Measurements from ENCODE around the gene SKIL.

SKIL gene

DNA sequence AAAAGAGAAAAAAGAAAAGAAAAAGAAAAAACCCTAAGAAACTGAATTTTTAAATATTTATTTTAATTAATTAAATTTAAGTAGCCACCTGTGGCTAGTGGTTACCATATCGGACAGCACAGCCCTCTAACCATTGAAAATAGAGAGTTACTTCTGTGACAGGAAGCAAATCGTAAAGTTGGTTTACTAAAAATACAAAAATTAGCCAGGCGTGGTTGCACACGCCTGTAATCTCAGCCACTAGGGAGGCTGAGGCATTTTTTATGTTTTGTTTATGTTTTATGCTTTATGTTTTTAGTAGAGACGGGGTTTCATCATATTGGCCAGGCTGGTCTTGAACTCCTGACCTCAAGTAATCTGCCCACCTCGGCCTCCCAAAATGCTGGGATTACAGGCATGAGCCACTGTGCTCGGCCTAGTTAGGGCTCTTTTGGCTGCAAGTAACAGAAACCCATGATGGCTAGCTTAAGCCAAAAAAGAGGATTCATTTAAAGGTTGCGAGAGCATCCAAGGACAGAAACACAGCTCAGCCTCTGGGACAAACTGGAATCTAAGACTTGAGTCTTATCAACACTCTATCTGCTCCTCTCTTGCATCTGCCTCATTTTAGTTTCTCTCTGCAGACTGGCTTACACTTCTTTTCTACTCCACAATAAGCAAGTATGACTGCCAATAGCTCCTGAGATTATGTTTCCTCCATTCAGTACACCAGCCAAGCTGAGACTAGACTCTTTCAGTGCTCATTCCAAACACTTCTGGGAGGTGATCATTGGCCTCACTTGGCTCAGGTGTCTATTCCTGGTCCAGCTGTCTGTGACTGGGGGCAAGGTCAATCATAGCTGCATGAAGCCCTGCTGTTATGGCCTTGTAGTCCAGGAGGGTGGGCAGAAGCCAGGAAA is 6.8 kb upstream of the SKIL start:
- no peak for DNase-seq

- no peak for DNase-seq
Measured at GRCh38 chr3:170352936-170353335, 4.6 kb upstream of the SKIL start.

DNA sequence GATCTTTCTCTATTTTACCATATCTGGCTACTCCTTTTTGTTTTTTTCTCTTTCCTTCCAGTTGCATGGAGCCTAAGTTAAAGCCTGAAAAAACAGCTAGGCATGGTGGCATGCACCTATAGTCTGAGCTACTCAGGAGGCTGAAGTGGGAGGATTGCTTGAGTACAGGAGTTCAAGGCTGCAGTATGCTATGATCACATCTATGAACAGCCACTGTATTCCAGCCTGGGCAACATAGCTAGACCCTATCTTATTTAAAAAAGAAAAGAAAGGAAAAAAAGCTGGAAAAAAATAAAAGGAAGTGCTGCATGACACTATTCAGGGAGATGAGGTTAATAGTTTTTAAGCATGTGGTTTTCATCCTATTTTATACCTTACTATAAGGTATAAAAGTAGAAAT is 4.0 kb upstream of the SKIL start:
- no peak for DNase-seq

- no peak for DNase-seq
Measured at GRCh38 chr3:170354760-170355159, 2.8 kb upstream of the SKIL start.

GRCh38 chr3:170355738-170356595 is 1.5 kb upstream of the SKIL start:
- DNase-seq, result no peak

GRCh38 chr3:170356596-170357175 is 829 bp upstream of the SKIL start:
- no peak for DNase-seq

GRCh38 chr3:170358042-170359010 is 811 bp downstream of the SKIL start:
- no peak for DNase-seq

DNA sequence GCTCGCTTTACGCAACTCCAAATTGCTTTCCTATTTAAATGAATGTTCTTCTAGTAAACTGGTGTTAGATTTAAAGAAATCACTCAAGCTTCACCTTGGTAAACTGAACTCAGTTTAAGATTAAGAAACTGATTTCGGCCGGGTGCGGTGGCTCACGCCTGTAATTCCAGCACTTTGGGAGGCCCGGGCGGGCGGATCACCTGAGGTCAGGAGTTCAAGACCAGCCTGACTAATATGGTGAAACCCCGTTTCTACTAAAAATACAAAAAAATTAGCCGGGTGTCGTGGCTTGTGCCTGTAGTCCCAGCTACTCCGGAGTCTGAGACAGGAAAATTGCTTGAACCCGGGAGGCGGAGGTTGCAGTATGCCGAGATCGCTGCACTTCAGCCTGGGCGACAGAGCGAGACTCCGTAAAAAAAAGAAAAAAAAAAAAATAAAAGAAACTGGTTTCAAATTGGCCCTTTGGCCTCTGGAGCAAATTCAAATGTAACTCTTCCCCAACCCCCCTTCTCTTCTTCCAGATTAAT is 1.7 kb downstream of the SKIL start:
- no peak for DNase-seq

DNA sequence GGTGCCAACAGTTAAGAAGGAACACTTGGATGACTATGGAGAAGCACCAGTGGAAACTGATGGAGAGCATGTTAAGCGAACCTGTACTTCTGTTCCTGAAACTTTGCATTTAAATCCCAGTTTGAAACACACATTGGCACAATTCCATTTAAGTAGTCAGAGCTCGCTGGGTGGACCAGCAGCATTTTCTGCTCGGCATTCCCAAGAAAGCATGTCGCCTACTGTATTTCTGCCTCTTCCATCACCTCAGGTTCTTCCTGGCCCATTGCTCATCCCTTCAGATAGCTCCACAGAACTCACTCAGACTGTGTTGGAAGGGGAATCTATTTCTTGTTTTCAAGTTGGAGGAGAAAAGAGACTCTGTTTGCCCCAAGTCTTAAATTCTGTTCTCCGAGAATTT is 3.0 kb downstream of the SKIL start:
- no peak for DNase-seq

- DNase-seq, result no peak
Measured at GRCh38 chr3:170360916-170361315, 3.4 kb downstream of the SKIL start.

DNA sequence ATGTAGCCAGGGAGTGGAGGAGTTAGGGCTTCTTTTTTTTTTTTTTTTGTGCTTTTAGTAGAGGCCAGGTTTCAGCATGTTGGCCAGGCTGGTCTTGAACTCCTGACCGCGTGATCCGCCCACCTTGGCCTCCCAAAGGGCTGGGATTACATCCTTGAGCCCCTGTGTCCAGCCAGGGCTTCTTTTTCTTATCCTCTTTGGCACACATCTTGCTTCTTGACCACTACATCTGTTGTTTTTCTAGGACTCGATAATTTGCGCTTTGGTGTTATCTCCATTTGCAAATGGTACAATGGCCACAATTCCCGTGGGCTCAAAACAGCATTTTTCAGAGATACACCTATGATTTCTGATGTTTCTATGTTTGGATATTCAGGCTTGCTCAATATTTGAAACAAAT is 4.2 kb downstream of the SKIL start:
- DNase-seq, result no peak

DNA sequence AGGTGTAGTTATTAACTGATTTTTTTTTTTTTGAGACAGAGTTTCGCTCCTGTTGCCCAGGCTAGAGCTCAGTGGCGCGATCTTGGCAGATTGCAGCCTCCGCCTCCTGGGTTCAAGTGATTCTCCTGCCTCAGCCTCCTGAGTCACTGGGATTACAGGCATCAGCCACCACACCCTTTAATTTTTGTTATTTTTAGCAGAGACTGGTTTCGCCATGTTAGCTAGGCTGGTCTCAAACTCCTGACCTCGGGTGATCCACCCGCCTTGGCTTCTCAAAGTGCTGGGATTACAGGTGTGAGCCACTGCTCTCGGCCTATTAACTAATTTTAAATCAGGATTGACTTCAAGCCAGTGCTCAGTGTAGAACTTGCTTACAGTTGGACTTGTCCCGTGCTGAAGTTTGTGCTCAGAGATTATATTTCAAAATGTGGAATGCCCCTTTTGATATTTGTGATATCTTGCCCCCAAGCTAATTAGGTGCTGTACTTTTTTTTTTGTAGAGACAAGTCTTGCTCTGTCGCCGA is 6.0 kb downstream of the SKIL start:
- no peak for DNase-seq

- no peak for DNase-seq
Measured at GRCh38 chr3:170364965-170365364, 7.5 kb downstream of the SKIL start.

DNA sequence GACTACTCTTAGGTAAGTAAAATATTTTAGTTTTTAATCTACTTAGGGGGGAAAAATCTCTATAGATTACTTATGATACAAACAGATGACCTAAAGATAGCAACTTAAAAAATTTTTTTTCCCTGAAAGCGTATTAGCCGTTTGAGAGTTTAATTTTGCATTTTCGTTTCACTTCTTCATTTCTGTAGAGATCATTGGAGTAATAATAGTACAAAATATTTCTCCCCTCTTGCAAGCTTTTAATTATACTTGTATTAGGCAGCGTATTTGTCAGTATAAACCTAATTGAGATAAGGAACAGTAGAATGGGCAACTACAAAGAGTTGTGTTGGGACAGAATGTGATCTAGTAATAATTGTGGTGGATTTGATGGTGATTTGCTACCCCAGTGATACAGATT is 10.3 kb downstream of the SKIL start:
- DNase-seq, result no peak

- no peak for DNase-seq
Measured at GRCh38 chr3:170368921-170369320, 11.4 kb downstream of the SKIL start.

DNA sequence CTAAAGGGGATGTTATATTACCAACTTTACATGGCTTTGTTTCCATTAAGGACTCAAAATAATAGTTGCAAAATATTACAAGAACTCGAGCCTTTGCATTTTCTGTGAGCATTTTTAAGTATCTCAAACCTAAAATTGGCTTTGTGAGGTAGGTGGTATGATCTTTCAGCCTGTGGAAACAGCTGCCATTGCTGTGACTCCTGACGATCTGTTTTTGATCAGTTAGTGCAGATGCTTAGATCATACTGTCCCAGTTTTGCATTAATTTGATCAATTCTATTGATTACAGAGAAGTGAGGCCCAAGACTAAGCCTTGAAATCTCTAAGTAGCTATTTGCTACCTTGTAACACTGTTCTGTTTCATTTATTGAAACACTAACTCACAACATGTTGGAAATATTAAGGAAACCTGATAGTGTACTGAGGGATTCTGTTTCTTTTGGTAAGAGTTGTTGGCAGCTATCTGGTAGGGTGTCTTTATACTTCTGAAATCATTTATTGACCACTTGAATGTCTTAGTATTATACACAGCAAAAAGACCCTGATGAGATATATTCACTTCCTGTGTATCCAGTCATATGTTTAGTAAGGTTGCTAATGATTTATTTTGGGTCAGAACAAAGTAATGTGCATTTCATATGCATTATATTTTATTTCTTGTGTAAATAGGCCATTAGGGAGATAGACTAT is 14.8 kb downstream of the SKIL start:
- DNase-seq, result no peak

DNA sequence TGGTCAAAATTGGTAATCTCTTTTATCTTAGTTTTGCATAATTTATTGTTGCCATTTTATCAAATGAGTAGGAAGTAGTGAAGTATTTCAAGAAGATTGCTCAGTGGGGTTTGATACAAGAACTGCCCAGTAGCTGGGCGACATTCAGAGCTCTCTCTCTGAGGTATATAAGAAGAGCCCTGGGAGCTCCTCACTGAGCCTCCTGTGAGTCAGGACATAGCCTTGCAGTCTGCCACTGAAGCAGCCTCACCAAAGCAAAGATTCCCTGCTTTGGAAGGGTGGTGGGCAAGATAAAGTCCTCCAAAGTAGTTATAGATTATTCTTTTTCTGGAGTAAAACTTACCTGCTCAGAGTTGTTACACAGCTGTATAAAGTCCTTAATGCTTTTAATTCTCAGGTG is 26.1 kb downstream of the SKIL start:
- peak; percentile 15 for DNase-seq

- no peak for DNase-seq
Measured at GRCh38 chr3:170386468-170386867, 29.0 kb downstream of the SKIL start.

GRCh38 chr3:170387950-170388349 is 30.4 kb downstream of the SKIL start:
- no peak for DNase-seq

DNA sequence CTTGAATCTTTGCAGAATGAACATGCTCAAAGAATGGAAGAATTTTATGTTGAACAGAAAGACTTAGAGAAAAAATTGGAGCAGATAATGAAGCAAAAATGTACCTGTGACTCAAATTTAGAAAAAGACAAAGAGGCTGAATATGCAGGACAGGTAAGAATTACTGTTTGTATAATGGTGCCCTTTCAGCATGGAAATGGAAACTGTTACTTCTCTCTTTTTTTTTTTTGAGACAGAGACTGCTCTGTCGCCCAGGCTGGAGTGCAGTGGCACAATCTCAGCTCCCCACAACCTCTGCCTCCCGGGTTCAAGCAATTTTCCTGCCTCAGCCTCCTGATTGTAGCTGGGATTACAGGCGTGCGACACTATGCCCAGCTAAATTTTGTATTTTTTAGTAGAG is 33.6 kb downstream of the SKIL start:
- no peak for DNase-seq

DNA sequence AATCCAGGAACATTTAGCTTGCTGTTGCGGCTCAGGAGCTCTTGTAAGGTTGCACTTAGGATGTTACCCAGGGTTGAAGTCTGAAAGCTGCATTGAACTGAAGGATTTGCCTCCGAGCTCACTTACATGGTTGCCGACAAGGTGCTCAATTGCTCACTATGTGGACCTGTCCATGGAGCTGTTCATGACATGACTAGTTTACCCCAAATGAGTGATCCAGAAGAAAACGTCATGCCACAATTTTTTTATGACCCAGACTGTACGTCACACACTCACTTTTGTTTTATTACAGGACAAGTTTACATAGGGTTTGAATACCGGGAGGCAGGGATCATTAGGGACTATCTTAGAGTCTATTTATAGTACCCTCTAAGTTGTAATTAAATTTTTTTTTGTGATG is 40.2 kb downstream of the SKIL start:
- DNase-seq, result no peak
